RWPE2 (cell line): ENCODE data around the gene SLMAP.

Experiments used
- ATAC-seq: fragments of 200-7000 bp; cut with Tn5 transposase; 3 replicates; pipeline ENCODE4 v1.9.1; 2021; ENCODE audit warnings: low read depth
- DNase-seq: peaks from one replicate; pipeline ENCODE4 v3.0.0-alpha.2; 2020; ENCODE audit warnings: low spot score
- H3K27ac ChIP-seq: fragments of 450-650 bp; 2 replicates; pipeline ENCODE4 v1.5.1; 2017; ENCODE audit warnings: mild to moderate bottlenecking; ENCODE audit not compliant: poor library complexity, severe bottlenecking
- H3K27me3 ChIP-seq: fragments of 250-450 bp; sonication (Bioruptor Pico); 2 replicates; pipeline ENCODE4 v1.5.1; 2021; ENCODE audit warnings: mild to moderate bottlenecking, moderate library complexity; ENCODE audit not compliant: insufficient read depth, poor library complexity, severe bottlenecking
- H3K36me3 ChIP-seq: fragments of 250-450 bp; sonication (Bioruptor Pico); 2 replicates; pipeline ENCODE4 v1.5.1; 2020; ENCODE audit warnings: low read depth, mild to moderate bottlenecking, moderate library complexity
- H3K4me1 ChIP-seq: fragments of 250-450 bp; sonication (Bioruptor Pico); 2 replicates; pipeline ENCODE4 v1.5.1; 2021; ENCODE audit warnings: mild to moderate bottlenecking, moderate library complexity; ENCODE audit not compliant: insufficient read depth, poor library complexity, severe bottlenecking
- H3K4me3 ChIP-seq: fragments of 250-450 bp; sonication (Bioruptor Pico); 2 replicates; pipeline ENCODE4 v1.5.1; 2021; ENCODE audit warnings: mild to moderate bottlenecking, moderate library complexity; ENCODE audit not compliant: severe bottlenecking
- H3K9me3 ChIP-seq: fragments of 250-450 bp; sonication (Bioruptor Pico); 2 replicates; pipeline ENCODE4 v1.5.1; 2021; ENCODE audit warnings: mild to moderate bottlenecking, moderate library complexity; ENCODE audit not compliant: severe bottlenecking
- CTCF ChIP-seq: fragments of 450-650 bp; IDR thresholded peaks from one replicate; pipeline ENCODE4 v1.5.1; 2017; ENCODE audit warnings: mild to moderate bottlenecking, moderate library complexity; ENCODE audit not compliant: poor library complexity, severe bottlenecking

Gene SLMAP

GRCh38 chr3:57961828-57962447 is 205.8 kb downstream of the SLMAP start:
- no peak for DNase-seq
- peaks cover 25% of the 10 kb centered on the region for H3K4me1 ChIP-seq

DNA sequence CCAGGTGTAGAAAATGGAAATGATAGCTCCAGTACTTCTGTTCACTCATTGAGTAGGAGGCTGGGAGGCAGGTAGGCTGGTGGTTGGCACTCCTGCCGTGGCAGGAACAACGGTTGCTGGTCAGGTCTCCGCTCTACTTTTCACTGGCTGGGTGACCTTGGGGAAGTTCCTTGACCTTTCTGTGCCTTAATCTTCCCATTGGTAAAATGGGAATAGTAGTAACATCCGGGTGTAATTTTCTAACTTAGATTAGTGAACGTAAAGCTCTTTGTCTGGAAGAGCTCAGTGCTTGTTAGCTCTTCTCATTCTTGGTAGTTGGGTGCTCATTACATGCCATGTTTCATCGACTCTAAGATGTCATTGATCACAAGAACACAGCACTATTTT is 206.3 kb downstream of the SLMAP start:
- H3K36me3 ChIP-seq: no peaks in the 10 kb centered on the region
- no peaks in the 10 kb centered on the region for H3K9me3 ChIP-seq
- H3K4me1 ChIP-seq: peaks cover 23% of the 10 kb centered on the region
- DNase-seq (no peak), ATAC-seq (no peak)
- H3K4me3 ChIP-seq: no peak overlapping the region
- H3K27ac ChIP-seq: peak overlapping the region; percentile 89
- H3K27me3 ChIP-seq: no peaks in the 10 kb centered on the region
- no peak for TF ChIP-seq CTCF

More at GRCh38 chr3:57961828-57962447, 205.8 kb downstream of the SLMAP start:
- Histone ChIP-seq H3K9me3 (no peaks in the 10 kb centered on the region), H3K4me3 (no peak overlapping the region), H3K27me3 (no peaks in the 10 kb centered on the region), H3K27ac (peak overlapping the region; percentile 89), H3K36me3 (no peaks in the 10 kb centered on the region)
- peak; percentile 80 for TF ChIP-seq CTCF
- ATAC-seq: peak; percentile 32

DNA sequence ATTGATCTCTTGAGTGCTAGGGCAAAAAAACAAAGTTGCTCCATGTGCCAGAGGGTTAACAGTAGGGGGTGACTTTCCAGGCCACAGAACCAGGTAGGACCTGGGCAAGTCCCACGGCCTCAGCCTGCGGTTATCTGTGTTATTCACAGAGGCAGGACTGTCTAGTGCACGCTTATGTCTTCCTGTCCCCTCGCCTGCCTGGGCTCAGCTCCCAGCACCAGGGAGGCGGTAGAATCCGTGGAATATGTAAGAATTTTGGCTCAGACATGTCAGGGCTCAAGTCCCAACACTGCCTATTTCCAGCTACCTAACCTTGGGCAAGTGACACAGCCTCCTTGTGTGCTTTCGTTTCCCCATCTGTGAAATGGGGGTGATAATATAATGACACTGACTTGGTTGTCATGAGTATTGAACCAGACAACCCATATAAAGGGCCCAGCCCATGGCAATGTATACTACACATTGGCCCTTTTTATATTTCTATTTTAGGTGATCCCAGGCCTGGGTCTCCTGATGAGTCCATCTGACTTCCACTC is 207.8 kb downstream of the SLMAP start:
- peaks cover 25% of the 10 kb centered on the region for H3K4me1 ChIP-seq
- H3K27me3 ChIP-seq: no peaks in the 10 kb centered on the region
- H3K27ac ChIP-seq: peak overlapping the region; percentile 89
- H3K36me3 ChIP-seq: no peaks in the 10 kb centered on the region
- TF ChIP-seq CTCF: no peak
- H3K9me3 ChIP-seq: no peaks in the 10 kb centered on the region
- no peak for ATAC-seq
- DNase-seq: no peak
- no peak overlapping the region for H3K4me3 ChIP-seq

- H3K27me3 ChIP-seq: no peaks in the 10 kb centered on the region
- ATAC-seq (no peak), DNase-seq (no peak)
- no peak for TF ChIP-seq CTCF
- no peaks in the 10 kb centered on the region for H3K9me3 ChIP-seq
- H3K27ac ChIP-seq: peak overlapping the region; percentile 99
- no peaks in the 10 kb centered on the region for H3K36me3 ChIP-seq
- H3K4me1 ChIP-seq: peaks cover 35% of the 10 kb centered on the region
- H3K4me3 ChIP-seq: no peak overlapping the region
These were observed 210.7 kb downstream of the SLMAP start for GRCh38 chr3:57966829-57967228.

- H3K4me3 ChIP-seq: no peak overlapping the region
- peaks cover 38% of the 10 kb centered on the region for H3K4me1 ChIP-seq
- H3K27me3 ChIP-seq: no peaks in the 10 kb centered on the region
- no peak for ATAC-seq
- DNase-seq: no peak
- H3K27ac ChIP-seq: peak overlapping the region; percentile 99
- no peaks in the 10 kb centered on the region for H3K36me3 ChIP-seq
- no peak for TF ChIP-seq CTCF
- H3K9me3 ChIP-seq: no peaks in the 10 kb centered on the region
These were observed 211.5 kb downstream of the SLMAP start for GRCh38 chr3:57967590-57967989.
